Activated T-cell treated with anti-CD3 and anti-CD28 coated beads, Interleukin-2, amount 50 U/mL, for 4 hours (primary cell): Measurements from ENCODE around the gene KCTD5. TPM values are rescaled to one million over a fixed set of nuclear protein-coding genes. Genes with fewer than 3 reads are reported as not detected.

Experiments used
- ATAC-seq, 2 donors: fragments of 200-7000 bp; cut with Tn5 transposase; one replicate each; pipeline ENCODE4 v1.10.0; 2021
- DNase-seq: peaks from one replicate; pipeline ENCODE4 v3.0.0-alpha.2; 2020
- H3K27me3 Mint-ChIP-seq: one replicate; pipeline ENCODE4 v1.8.0; 2021; ENCODE audit warnings: low read depth, mixed read lengths
- H3K36me3 Mint-ChIP-seq: one replicate; pipeline ENCODE4 v1.8.0; 2022; ENCODE audit warnings: mixed read lengths; ENCODE audit not compliant: insufficient read depth
- H3K4me1 Mint-ChIP-seq: one replicate; pipeline ENCODE4 v1.8.0; 2021; ENCODE audit warnings: low read depth, mixed read lengths
- H3K4me3 Mint-ChIP-seq: one replicate; pipeline ENCODE4 v1.8.0; 2021; ENCODE audit warnings: mild to moderate bottlenecking, moderate library complexity, mixed read lengths
- H3K9me3 Mint-ChIP-seq: one replicate; pipeline ENCODE4 v1.8.0; 2021; ENCODE audit warnings: mixed read lengths
- total RNA-seq, 3 donors: library from RNA; stranded (reverse); gene quantifications; one replicate each; pipeline ENCODE4 v1.2.1, GENCODE V29; 2021

KCTD5 gene
- total RNA-seq, 3 donors from 2014 or later: 38.7 to 56.1 (median 42.0) TPM

GRCh38 chr16:2698103-2698870 is 16.0 kb downstream of the KCTD5 start:
- ATAC-seq: no peak
- Mint-ChIP-seq H3K36me3 (peaks cover 18% of the 10 kb centered on the region), H3K4me3 (no peak overlapping the region), H3K9me3 (no peaks in the 10 kb centered on the region), H3K4me1 (no peaks in the 10 kb centered on the region), H3K27me3 (no peaks in the 10 kb centered on the region)
- no peak for DNase-seq

DNA sequence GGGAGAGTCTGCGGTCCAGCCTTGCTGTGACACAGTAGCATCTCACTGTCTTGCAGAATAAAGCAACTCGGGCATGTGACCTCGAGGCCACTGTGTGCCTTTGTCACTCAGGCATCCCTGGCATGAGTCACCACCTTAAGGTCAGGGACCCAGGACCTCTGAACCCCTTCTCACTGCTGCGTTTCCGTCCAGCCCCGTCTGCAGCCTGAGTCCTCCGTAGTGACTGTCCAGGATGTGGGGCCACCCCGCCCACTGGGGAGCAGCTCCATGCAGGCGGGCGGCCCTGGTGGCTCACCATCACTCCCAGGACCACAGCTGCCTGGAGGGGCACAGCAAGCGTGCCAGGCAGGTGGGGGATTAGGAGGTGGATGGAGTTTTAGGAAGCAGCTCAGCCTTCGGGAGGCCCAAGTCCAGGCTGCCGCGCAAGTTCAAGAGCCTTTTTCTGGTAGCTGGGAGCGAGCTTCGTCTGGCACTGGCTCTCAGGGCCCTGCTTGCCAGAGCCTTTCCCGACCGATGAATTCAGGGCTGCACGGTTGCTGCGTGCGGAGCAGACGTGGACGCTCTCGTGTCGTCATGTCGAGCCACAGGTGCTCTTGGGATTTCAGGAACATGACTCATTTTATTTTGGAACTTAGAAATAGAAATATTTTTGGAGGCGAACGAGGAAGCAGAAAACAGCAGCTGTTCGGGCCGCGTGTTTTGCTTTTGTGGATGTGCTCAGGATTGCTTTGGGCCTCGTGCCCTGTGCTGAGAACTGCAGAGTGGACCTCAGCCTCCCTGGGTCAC is 16.8 kb downstream of the KCTD5 start:
- ATAC-seq (no peak), DNase-seq (no peak)
- Mint-ChIP-seq H3K27me3 (no peaks in the 10 kb centered on the region), H3K9me3 (no peaks in the 10 kb centered on the region), H3K36me3 (peaks cover 18% of the 10 kb centered on the region), H3K4me3 (no peak overlapping the region), H3K4me1 (no peaks in the 10 kb centered on the region)

- ATAC-seq: no peak
- Mint-ChIP-seq H3K36me3 (peaks cover 18% of the 10 kb centered on the region), H3K9me3 (no peaks in the 10 kb centered on the region), H3K4me3 (no peak overlapping the region), H3K27me3 (no peaks in the 10 kb centered on the region), H3K4me1 (no peaks in the 10 kb centered on the region)
- no peak for DNase-seq
These were observed 17.7 kb downstream of the KCTD5 start for GRCh38 chr16:2699791-2700600.

DNA sequence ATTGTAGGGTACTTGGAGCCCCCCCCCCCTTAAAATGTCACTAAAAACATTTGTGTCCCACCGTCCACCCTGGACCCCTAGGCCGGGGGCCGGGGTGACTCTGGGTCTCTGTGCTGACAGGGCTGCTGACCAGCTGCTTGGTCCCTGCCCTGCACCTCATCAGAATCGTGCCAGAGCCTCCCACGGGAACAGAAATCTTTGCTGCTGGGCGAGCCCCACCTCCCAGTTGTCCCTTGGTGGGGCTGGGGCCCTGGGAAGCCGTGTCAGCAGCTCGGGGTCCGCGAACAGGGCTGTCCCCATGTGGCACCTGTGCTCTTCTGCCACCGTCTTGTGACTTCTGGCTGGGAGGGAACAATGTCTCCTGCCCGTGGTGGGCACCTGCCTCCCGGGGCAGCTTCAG is 18.5 kb downstream of the KCTD5 start:
- Mint-ChIP-seq H3K4me1 (no peaks in the 10 kb centered on the region), H3K27me3 (no peaks in the 10 kb centered on the region), H3K36me3 (peaks cover 18% of the 10 kb centered on the region), H3K9me3 (no peaks in the 10 kb centered on the region), H3K4me3 (no peak overlapping the region)
- no peak for ATAC-seq
- DNase-seq: no peak

- ATAC-seq (no peak), DNase-seq (no peak)
- Mint-ChIP-seq H3K27me3 (no peaks in the 10 kb centered on the region), H3K9me3 (no peaks in the 10 kb centered on the region), H3K4me3 (no peak overlapping the region), H3K4me1 (no peaks in the 10 kb centered on the region), H3K36me3 (peaks cover 18% of the 10 kb centered on the region)
These were observed 18.9 kb downstream of the KCTD5 start for GRCh38 chr16:2701272-2701671.

- H3K4me1 Mint-ChIP-seq: no peaks in the 10 kb centered on the region
- H3K27me3 Mint-ChIP-seq: no peaks in the 10 kb centered on the region
- no peak for ATAC-seq
- peaks cover 15% of the 10 kb centered on the region for H3K36me3 Mint-ChIP-seq
- no peak overlapping the region for H3K4me3 Mint-ChIP-seq
- H3K9me3 Mint-ChIP-seq: no peaks in the 10 kb centered on the region
- no peak for DNase-seq
These were observed 19.6 kb downstream of the KCTD5 start for GRCh38 chr16:2701713-2702437.

GRCh38 chr16:2702438-2702825 is 20.1 kb downstream of the KCTD5 start:
- Mint-ChIP-seq H3K9me3 (no peaks in the 10 kb centered on the region), H3K36me3 (peaks cover 12% of the 10 kb centered on the region), H3K27me3 (no peaks in the 10 kb centered on the region), H3K4me1 (no peaks in the 10 kb centered on the region), H3K4me3 (no peak overlapping the region)
- DNase-seq (no peak), ATAC-seq (no peak)

GRCh38 chr16:2702871-2703745 is 20.8 kb downstream of the KCTD5 start:
- DNase-seq (no peak), ATAC-seq (no peak)
- Mint-ChIP-seq H3K4me1 (no peaks in the 10 kb centered on the region), H3K27me3 (no peaks in the 10 kb centered on the region), H3K36me3 (peaks cover 13% of the 10 kb centered on the region), H3K4me3 (no peak overlapping the region), H3K9me3 (no peaks in the 10 kb centered on the region)

GRCh38 chr16:2704166-2704982 is 22.1 kb downstream of the KCTD5 start:
- no peak for DNase-seq
- H3K4me1 Mint-ChIP-seq: no peaks in the 10 kb centered on the region
- no peaks in the 10 kb centered on the region for H3K27me3 Mint-ChIP-seq
- H3K4me3 Mint-ChIP-seq: no peak overlapping the region
- H3K9me3 Mint-ChIP-seq: no peaks in the 10 kb centered on the region
- ATAC-seq: no peak
- peaks cover 14% of the 10 kb centered on the region for H3K36me3 Mint-ChIP-seq

DNA sequence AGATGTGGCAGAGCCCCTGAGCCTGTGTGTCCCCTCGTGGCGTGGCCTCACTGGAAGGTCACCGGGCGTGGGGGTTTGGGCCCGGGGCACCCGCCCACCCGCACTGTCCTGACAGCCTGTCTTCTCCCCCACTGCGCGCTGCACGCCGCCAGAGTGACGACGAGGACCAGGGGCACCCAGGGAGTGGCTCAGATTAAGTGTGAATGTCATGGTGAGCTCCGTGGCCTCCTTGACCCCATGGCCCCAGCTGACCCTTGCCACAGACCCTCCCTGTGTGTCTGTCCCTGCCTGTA is 22.6 kb downstream of the KCTD5 start:
- peaks cover 13% of the 10 kb centered on the region for H3K36me3 Mint-ChIP-seq

DNA sequence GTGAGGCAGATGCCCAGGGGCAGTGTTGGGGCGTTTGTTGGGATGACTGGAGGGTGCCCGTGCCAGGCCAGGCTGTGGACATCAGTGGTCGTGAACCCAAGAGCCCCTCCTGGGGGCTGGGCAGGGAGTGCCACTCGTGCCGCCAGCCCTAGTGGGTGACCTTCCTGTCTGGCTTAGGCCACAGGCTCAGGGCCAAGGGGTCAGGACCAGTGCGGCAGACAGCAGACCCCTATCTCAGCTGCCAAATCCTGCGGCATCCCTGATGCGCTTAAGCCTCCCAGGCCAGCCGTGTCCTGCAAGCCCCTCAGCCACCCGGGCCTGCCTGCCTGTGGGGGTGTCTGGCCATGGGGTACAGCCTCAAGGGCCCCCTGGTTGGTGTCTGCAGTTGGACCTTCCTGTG is 23.0 kb downstream of the KCTD5 start:
- Mint-ChIP-seq H3K36me3 (peaks cover 11% of the 10 kb centered on the region), H3K4me3 (no peak overlapping the region), H3K9me3 (no peaks in the 10 kb centered on the region), H3K27me3 (no peaks in the 10 kb centered on the region), H3K4me1 (no peaks in the 10 kb centered on the region)
- ATAC-seq (no peak), DNase-seq (no peak)

More for the DNA sequence above, 22.6 kb downstream of the KCTD5 start:
- no peak overlapping the region for H3K4me3 Mint-ChIP-seq
- no peaks in the 10 kb centered on the region for H3K27me3 Mint-ChIP-seq
- DNase-seq (no peak), ATAC-seq (no peak)
- H3K4me1 Mint-ChIP-seq: no peaks in the 10 kb centered on the region
- no peaks in the 10 kb centered on the region for H3K9me3 Mint-ChIP-seq

DNA sequence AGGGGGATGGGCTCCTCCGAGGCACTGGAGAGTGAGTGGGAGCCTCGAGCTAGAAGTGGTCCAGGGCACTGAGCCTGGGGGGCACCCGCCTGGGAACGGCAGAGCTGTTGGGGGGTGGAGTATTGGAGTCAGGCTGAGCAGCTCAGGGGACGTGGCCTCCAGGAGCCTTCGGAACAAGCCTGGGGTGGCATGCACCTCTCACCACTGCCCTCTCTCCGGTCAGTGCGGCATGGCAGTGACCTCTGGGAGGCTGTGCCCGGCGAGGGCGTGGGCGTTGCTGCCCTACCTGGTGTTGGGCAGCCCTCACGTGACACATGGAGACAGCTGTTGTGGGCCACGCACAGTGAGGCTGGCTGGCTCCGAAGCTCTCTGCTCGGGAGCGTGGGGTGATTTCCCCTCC is 23.8 kb downstream of the KCTD5 start:
- Mint-ChIP-seq H3K36me3 (peaks cover 9% of the 10 kb centered on the region), H3K4me3 (no peak overlapping the region), H3K27me3 (no peaks in the 10 kb centered on the region), H3K4me1 (no peaks in the 10 kb centered on the region), H3K9me3 (no peaks in the 10 kb centered on the region)
- no peak for DNase-seq
- no peak for ATAC-seq
